Measurements from ENCODE around the gene ANO7. TPM values are rescaled to one million over a fixed set of nuclear protein-coding genes. Genes with fewer than 3 reads are reported as not detected.

ANO7 gene
- polyA plus RNA-seq, 3 donors: 0.44 to 2.5 (median 0.56) TPM

Other genes with a start within 250 kb of the ANO7 start
- gene SNED1, start 190.1 kb upstream of the ANO7 start, polyA plus RNA-seq: 10 to 100 TPM in 2 of 3 donors, 1 to 10 TPM in 1; 3.3 to 18.1 (median 17.8) TPM
- 10 to 100 TPM; 23.5 to 34.8 (median 24.4) TPM for gene MTERF4, start 86.4 kb upstream of the ANO7 start, polyA plus RNA-seq
- 1 to 10 TPM; 2.8 to 3.7 (median 3.4) TPM for gene PASK, start 39.2 kb upstream of the ANO7 start, polyA plus RNA-seq
- 10 to 100 TPM; 43.4 to 71.8 (median 56.7) TPM for gene PPP1R7, start 38.2 kb upstream of the ANO7 start, polyA plus RNA-seq
- gene HDLBP, start 127.0 kb downstream of the ANO7 start, polyA plus RNA-seq: 100 to 1,000 TPM; 187 to 327 (median 208) TPM
- 100 to 1,000 TPM; 133 to 335 (median 211) TPM for gene SEPTIN2, start 127.2 kb downstream of the ANO7 start, polyA plus RNA-seq
- 10 to 100 TPM; 10.2 to 17.5 (median 14.1) TPM for gene FARP2, start 167.6 kb downstream of the ANO7 start, polyA plus RNA-seq